Measurements from ENCODE around the gene CERCAM. TPM values are rescaled to one million over a fixed set of nuclear protein-coding genes. Genes with fewer than 3 reads are reported as not detected.

The CERCAM gene
- total and polyA plus RNA-seq, 2 of the 13 experiments (the other 11 are each of a cell fraction or from before 2014, with no cell fraction given) = 9.0 to 17.1 TPM

GRCh38 chr9:128416432-128417019, 4.1 kb upstream of the CERCAM start:
- peaks cover 4 to 8% of the 10 kb centered on the region in 2 experiments; a peak in 3 of 5 replicates for H3K27me3 ChIP-seq (ENCODE audit: control insufficient read depth in 1 of 2, insufficient read depth in 2 of 2, low read length in 2 of 2)
- no peak overlapping the region for H3K4me3 ChIP-seq (replicated peaks in 1 of 3; ENCODE audit: insufficient read depth in 1 of 3, low read depth in 2 of 3, low read length in 3 of 3)
- no peak overlapping the region for H3K27ac ChIP-seq (ENCODE audit: extremely low read length, insufficient read depth, low read length)
- no peak overlapping the region for H3K4me2 ChIP-seq (ENCODE audit: low read depth, low read length)
- FAIRE-seq = no peak
- no TSS peak for BruUV-seq (replicated peaks)
- 23% methylated on average over 6 of the region's 6 CpGs for WGBS (ENCODE audit: low lambda C conversion rate)
- H2AFZ ChIP-seq (ENCODE audit: low read length) = no peak overlapping the region
- ChIA-PET POLR2A (no interaction called here), CTCF (ENCODE audit: low intra/inter-chr PET ratio, low total read pairs) (no interaction called here)
- H4K20me1 ChIP-seq (ENCODE audit: insufficient read depth, low read length) = no peaks in the 10 kb centered on the region
- no peak for ATAC-seq
- peaks cover 43% of the 10 kb centered on the region for H3K4me1 ChIP-seq (ENCODE audit: insufficient read depth, low read length)
- no peaks in the 10 kb centered on the region for H3K9me3 ChIP-seq (ENCODE audit: low read length)
- in situ Hi-C loops (cut with HindIII; ENCODE audit: extremely low pct_ligation_motif_present, low pct_unique_long_range_greater_than_20kb) = no loop called here
- TF ChIP-seq ERF (CRISPR knock-in tag; IDR thresholded peaks at IDR 0.05) (no peak), AHDC1 (CRISPR knock-in tag; IDR thresholded peaks at IDR 0.05; ENCODE audit: borderline replicate concordance) (no peak), TFDP2 (CRISPR knock-in tag; IDR thresholded peaks at IDR 0.05) (no peak), ZNF513 (CRISPR knock-in tag; conservative IDR thresholded peaks at IDR 0.05) (no peak), TCF12 (IDR thresholded peaks at IDR 0.05) (no peak), TCF12 (CRISPR knock-in tag; IDR thresholded peaks at IDR 0.05) (no peak), ZNF776 (CRISPR knock-in tag; IDR thresholded peaks at IDR 0.05) (no peak), TERF1 (CRISPR knock-in tag; IDR thresholded peaks at IDR 0.05) (no peak), DZIP1 (CRISPR knock-in tag; IDR thresholded peaks at IDR 0.05) (no peak), RAD21 (CRISPR knock-in tag; IDR thresholded peaks at IDR 0.05) (no peak), ZNF230 (CRISPR knock-in tag; IDR thresholded peaks at IDR 0.05) (no peak)
- no peaks in the 10 kb centered on the region for H3K36me3 ChIP-seq (replicated peaks in 1 of 2; ENCODE audit: control insufficient read depth in 1 of 2, insufficient read depth in 2 of 2, low read length in 2 of 2)
- DNase-seq (ENCODE audit: low spot score) = no peak
- no peak overlapping the region for H3K9ac ChIP-seq (ENCODE audit: insufficient read depth, low read depth, low read length)
- no peaks in the 10 kb centered on the region for H3K79me2 ChIP-seq (ENCODE audit: insufficient read depth, low read length)
- intact Hi-C loops (cut with micrococcal nuclease; ENCODE audit: unreplicated experiment) = no loop called here

Data from HepG2 (cell line).